Fibroblast of mammary gland (primary cell): Measurements from ENCODE around the gene CLDN34.

Experiments
- DNase-seq: peaks from one replicate; pipeline ENCODE4 v3.0.0-alpha.2; 2010; ENCODE audit warnings: low read depth
- H3K4me3 ChIP-seq: 2 replicates; pipeline ENCODE4 v1.5.1; 2011; ENCODE audit warnings: low read depth, mild to moderate bottlenecking, low read length, moderate library complexity; ENCODE audit not compliant: control insufficient read depth
- TF ChIP-seq, protein P1 (sequence below): conservative IDR thresholded peaks from 2 replicates; pipeline ENCODE4 v1.5.1; 2011; ENCODE audit warnings: low read depth, low read length, inconsistent platforms; ENCODE audit not compliant: control insufficient read depth, insufficient read depth

Gene CLDN34

DNA sequence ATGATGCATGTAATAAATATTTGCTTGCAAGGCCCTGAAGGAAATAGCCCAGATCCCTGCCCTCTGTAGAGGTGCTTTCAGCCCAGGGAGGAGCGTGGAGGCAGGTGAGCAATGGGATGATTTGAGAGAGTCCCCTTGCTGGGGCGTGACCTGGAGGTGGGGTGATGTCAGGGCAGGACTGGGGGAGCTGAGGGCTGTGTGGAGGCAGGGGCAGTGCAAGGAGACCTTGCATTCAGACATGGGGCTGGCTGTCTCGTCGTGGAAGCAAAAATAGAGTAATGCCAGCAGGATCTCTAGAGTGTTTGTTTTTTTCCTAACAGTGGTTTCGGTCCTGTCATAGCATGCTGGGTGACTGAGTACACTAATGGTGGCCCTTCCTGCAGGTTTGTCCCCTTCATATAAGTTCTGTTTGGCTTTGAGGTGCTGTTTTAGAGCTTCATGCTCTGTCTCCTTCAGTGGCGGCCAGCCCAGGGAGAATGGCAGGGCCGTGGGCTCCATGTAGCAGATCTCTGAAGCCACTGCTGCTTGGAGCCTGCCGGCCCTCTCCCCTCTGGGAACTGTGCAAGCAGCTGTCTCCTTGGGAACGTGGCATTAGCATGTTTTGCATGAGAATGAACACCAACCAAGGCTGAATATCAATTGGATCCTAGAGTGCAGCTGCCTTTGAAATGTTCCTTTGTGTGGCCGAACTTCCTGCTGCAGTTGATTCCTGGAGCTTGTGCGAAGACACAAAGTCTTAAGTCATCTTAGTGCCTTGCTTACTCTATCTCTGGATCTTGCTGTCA lies 39.3 kb upstream of the CLDN34 start:
- H3K4me3 ChIP-seq = no peak overlapping the region
- no peak for DNase-seq
- TF ChIP-seq, protein P1, sequence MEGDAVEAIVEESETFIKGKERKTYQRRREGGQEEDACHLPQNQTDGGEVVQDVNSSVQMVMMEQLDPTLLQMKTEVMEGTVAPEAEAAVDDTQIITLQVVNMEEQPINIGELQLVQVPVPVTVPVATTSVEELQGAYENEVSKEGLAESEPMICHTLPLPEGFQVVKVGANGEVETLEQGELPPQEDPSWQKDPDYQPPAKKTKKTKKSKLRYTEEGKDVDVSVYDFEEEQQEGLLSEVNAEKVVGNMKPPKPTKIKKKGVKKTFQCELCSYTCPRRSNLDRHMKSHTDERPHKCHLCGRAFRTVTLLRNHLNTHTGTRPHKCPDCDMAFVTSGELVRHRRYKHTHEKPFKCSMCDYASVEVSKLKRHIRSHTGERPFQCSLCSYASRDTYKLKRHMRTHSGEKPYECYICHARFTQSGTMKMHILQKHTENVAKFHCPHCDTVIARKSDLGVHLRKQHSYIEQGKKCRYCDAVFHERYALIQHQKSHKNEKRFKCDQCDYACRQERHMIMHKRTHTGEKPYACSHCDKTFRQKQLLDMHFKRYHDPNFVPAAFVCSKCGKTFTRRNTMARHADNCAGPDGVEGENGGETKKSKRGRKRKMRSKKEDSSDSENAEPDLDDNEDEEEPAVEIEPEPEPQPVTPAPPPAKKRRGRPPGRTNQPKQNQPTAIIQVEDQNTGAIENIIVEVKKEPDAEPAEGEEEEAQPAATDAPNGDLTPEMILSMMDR = no peak

DNA sequence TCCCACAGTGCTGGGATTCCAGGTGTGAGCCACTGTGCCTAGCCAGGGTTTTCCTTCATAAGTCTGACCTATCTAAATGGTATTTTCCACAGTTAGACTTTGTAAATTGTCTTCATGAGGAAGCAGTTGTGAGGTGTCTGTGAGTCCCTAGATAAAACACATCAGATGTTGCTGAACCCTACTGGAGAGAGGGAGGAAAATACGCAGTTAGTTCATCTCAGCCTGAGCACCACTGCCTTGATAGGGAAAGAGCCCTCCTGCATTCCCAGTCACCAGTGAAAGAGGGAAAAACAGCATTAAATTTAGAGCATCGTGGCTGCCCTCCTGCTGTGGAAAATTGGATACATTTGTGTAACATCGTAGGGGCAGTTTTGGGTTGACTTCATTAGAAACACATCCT lies 31.7 kb upstream of the CLDN34 start:
- H3K4me3 ChIP-seq = no peak overlapping the region
- TF ChIP-seq, protein P1 = no peak
- no peak for DNase-seq

DNA sequence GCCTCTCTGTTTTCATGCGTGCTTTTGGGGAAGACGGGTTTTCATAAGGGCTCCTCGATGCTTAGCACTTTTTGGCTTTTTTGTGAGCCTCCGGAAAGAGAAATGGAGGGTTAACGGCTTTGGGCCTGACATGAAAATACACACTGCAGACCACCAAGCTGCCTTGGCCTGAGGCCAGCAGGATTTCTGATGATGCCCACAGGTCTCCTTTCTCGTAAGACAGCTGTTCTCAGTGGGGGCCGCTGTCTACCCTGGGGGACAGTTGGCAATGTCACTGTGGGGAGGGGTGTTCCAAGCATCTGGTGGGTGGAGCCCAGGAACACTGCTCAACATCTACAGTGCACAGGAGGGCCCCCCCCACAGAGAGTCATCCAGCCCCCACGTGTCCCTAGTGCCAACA lies 29.4 kb upstream of the CLDN34 start:
- TF ChIP-seq, protein P1 = no peak
- H3K4me3 ChIP-seq = no peak overlapping the region
- no peak for DNase-seq

DNA sequence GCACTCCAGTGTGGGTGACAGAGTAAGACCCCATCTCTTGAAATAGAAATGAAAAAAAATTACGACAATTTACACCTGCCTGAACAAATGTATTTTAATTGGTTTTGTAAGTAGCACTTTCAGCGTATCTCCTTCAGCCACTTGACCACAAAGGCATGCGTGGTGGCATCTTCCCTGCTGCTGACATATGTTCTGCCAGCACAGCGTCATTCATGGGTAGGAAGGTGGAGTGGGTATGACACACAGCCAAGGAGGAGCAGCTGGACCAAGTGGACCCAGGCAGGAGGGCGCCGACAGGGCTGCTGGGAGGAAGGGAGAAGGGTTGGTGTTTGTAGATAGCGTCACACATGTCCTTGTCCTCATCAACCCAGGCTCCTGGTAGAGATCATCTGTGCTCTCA lies 28.6 kb upstream of the CLDN34 start:
- H3K4me3 ChIP-seq = no peak overlapping the region
- TF ChIP-seq, protein P1 = no peak
- DNase-seq = no peak

DNA sequence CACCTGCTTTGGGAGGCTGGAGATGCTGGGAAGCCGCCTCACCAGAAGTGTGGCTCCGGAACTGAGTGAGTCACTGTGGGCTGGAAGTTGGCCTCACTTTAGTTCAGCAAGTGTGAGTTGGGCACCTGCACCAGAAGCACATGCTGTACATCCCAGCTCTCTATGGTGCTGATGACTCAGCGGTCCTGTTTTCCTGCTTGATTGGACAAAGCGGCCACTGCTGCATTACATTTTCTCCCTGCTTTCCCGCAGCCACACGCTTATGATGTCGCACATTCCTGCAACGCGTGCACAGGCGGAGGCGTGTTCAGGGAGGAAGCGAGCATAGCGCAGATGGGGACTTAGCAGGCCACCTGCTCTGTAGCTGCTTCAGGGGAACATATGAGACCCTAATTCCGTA lies 26.7 kb upstream of the CLDN34 start:
- no peak overlapping the region for H3K4me3 ChIP-seq
- TF ChIP-seq, protein P1 = no peak
- DNase-seq = peak; percentile 34

DNA sequence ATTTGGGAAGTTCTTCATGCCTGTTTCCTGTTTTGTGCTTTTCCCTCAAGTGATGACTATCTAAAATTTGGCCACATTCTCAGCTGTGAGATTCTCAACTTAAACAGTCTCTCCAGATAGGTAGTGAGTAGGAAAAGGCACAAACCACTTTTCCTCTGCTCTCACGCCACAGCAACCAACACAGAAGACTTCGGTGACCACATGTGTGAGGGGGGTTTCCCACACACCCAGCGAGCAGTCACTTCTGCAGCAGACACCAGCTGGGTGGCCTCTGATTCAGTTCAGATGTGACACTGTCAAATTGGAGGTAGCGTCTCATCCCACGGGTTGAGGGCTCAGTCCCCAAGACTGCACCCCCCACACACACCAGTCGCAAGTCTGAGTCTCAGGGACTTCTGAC lies 25.1 kb upstream of the CLDN34 start:
- TF ChIP-seq, protein P1 = no peak
- H3K4me3 ChIP-seq = no peak overlapping the region
- no peak for DNase-seq
